Gastrocnemius medialis (tissue), 4 donors: ENCODE results near the gene TUBD1.

Experiments
- CTCF ChIP-seq, 5 experiments: fragments of 450-650 bp in 3 of 5; fragments of 200-600 bp in 2 of 5; sonication (generic) in 2 of 5; IDR thresholded peaks in 4 of 5; conservative IDR thresholded peaks in 1 of 5; 1 replicate in 4 of 5; 2 replicates in 1 of 5; pipeline ENCODE4 v1.5.1; 2016 to 2019; ENCODE audit warnings: antibody characterized with exemption in 5 of 5, mild to moderate bottlenecking in 3 of 5, moderate library complexity in 3 of 5
- POLR2A ChIP-seq, 2 donors: fragments of 450-650 bp; IDR thresholded peaks; one replicate each; pipeline ENCODE4 v1.6.1; 2017; ENCODE audit warnings: antibody characterized with exemption in 2 of 2, mild to moderate bottlenecking in 2 of 2, moderate library complexity in 2 of 2

- TF ChIP-seq CTCF (IDR thresholded peaks at IDR 0.05 in 4 of 5, conservative IDR thresholded peaks at IDR 0.05 in 1 of 5) (no peak), POLR2A (IDR thresholded peaks at IDR 0.05) (no peak)
Measured at GRCh38 chr17:59916446-59916845, 23.7 kb upstream of the TUBD1 start.
